ENCODE data around the gene CUBN. TPM values are rescaled to one million over a fixed set of nuclear protein-coding genes. Genes with fewer than 3 reads are reported as not detected.

The CUBN gene
- total RNA-seq, 3 donors from 2014 or later (not counting 1 experiment from before 2014, with no cell fraction given) = 4.7 to 5.6 (median 5.1) TPM

DNA sequence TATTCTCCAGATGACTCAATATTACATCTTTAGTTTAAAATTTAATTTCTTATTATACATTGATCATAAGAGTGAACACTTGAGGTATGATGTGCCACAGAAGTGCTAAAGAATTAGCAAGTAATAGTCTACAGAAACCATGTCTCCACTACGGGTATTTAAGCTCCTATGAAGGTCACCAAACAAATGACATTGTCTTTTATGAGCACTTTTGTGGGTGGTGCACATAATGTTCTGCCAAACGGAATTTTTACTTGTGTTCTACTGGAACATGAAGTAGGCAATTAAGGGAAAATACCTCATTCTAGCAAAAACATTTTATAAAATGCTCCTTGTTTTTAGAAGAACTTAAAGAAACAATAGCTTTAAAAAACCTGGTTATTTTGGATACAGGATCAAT lies 27.4 kb upstream of the CUBN start:
- no peak overlapping the region for H3K27ac ChIP-seq (ENCODE audit: low read length)

DNA sequence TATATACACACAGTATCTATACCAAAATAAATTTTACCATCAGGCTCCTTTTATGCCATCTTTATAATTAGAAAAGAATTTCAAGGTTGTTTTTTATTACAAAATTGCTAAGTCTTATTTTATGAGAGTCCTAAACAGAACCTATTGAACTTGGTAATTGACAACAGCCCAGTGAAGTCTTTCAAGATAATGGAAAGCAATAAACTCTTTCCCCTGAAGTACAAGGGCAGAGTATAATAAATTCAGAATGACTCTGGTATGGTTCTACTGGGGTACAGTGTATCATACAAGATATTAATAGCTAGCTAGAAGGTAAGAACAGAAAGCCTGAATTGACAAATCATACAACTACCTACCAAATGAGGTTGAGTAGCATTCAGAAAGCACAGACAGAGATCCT lies 26.2 kb upstream of the CUBN start:
- H3K36me3 Mint-ChIP-seq = no peaks in the 10 kb centered on the region
- no peaks in the 10 kb centered on the region for H3K9me3 Mint-ChIP-seq
- H3K4me1 Mint-ChIP-seq = no peaks in the 10 kb centered on the region
- H3K4me3 ChIP-seq (ENCODE audit: low read length) = no peak overlapping the region
- no peak overlapping the region for H3K27ac ChIP-seq (ENCODE audit: low read length)
- DNase-seq = no peak
- intact Hi-C loops (cut with micrococcal nuclease) = no loop called here
- no peak for ATAC-seq
- H3K36me3 ChIP-seq (ENCODE audit: control insufficient read depth, insufficient read depth, low read length) = peaks cover 2% of the 10 kb centered on the region
- H3K4me1 ChIP-seq (ENCODE audit: control insufficient read depth, insufficient read depth, low read length) = no peaks in the 10 kb centered on the region
- H3K27me3 Mint-ChIP-seq (ENCODE audit: low read depth in 2 of 2) = no peaks in the 10 kb centered on the region
- no peak overlapping the region for H3K4me3 Mint-ChIP-seq
- H3K9me3 ChIP-seq (ENCODE audit: control insufficient read depth, insufficient read depth, low read length) = no peaks in the 10 kb centered on the region
- no peaks in the 10 kb centered on the region for H3K27me3 ChIP-seq (ENCODE audit: control insufficient read depth, insufficient read depth, low read length)
- H3K27ac Mint-ChIP-seq = no peak overlapping the region
- TF ChIP-seq, protein P1, sequence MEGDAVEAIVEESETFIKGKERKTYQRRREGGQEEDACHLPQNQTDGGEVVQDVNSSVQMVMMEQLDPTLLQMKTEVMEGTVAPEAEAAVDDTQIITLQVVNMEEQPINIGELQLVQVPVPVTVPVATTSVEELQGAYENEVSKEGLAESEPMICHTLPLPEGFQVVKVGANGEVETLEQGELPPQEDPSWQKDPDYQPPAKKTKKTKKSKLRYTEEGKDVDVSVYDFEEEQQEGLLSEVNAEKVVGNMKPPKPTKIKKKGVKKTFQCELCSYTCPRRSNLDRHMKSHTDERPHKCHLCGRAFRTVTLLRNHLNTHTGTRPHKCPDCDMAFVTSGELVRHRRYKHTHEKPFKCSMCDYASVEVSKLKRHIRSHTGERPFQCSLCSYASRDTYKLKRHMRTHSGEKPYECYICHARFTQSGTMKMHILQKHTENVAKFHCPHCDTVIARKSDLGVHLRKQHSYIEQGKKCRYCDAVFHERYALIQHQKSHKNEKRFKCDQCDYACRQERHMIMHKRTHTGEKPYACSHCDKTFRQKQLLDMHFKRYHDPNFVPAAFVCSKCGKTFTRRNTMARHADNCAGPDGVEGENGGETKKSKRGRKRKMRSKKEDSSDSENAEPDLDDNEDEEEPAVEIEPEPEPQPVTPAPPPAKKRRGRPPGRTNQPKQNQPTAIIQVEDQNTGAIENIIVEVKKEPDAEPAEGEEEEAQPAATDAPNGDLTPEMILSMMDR (IDR thresholded peaks at IDR 0.05) = no peak

More for the DNA sequence above, 27.4 kb upstream of the CUBN start:
- Mint-ChIP-seq H3K4me3 (no peak overlapping the region), H3K27me3 (ENCODE audit: low read depth in 2 of 2) (no peaks in the 10 kb centered on the region), H3K4me1 (no peaks in the 10 kb centered on the region), H3K9me3 (no peaks in the 10 kb centered on the region), H3K36me3 (no peaks in the 10 kb centered on the region), H3K27ac (no peak overlapping the region)
- H3K9me3 ChIP-seq (ENCODE audit: control insufficient read depth, insufficient read depth, low read length) = no peaks in the 10 kb centered on the region
- ATAC-seq = no peak
- TF ChIP-seq, protein P1 (IDR thresholded peaks at IDR 0.05) = no peak
- peaks cover 2% of the 10 kb centered on the region for H3K36me3 ChIP-seq (ENCODE audit: control insufficient read depth, insufficient read depth, low read length)
- no peak overlapping the region for H3K4me3 ChIP-seq (ENCODE audit: low read length)
- no peak for DNase-seq
- H3K27me3 ChIP-seq (ENCODE audit: control insufficient read depth, insufficient read depth, low read length) = no peaks in the 10 kb centered on the region
- 100% methylated on average over 2 of the region's 2 CpGs for WGBS (ENCODE audit: insufficient coverage)
- H3K4me1 ChIP-seq (ENCODE audit: control insufficient read depth, insufficient read depth, low read length) = no peaks in the 10 kb centered on the region
- intact Hi-C loops (cut with micrococcal nuclease) = no loop called here

DNA sequence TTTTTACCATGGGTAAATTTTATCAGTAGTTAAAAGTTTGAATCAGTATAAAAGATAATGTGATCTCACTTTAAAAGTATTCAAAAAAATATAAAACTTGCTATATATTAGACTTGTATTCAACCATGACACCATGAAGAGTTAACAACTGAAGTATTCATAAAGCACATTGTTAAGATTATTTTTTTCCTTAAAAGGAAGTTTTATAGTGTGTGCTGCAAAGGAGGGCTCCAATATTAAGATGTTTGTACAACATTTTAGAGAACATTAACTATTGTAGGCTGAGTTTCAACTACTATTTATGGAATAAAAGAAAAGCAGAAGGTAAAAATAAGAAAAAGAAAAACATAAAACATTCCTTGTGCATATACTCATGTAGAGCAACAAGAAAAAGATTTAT lies 24.5 kb upstream of the CUBN start:
- Histone ChIP-seq H3K4me3 (ENCODE audit: low read length) (no peak overlapping the region), H3K9me3 (ENCODE audit: control insufficient read depth, insufficient read depth, low read length) (no peaks in the 10 kb centered on the region), H3K27me3 (ENCODE audit: control insufficient read depth, insufficient read depth, low read length) (no peaks in the 10 kb centered on the region), H3K27ac (ENCODE audit: low read length) (no peak overlapping the region), H3K4me1 (ENCODE audit: control insufficient read depth, insufficient read depth, low read length) (no peaks in the 10 kb centered on the region), H3K36me3 (ENCODE audit: control insufficient read depth, insufficient read depth, low read length) (peaks cover 2% of the 10 kb centered on the region)
- H3K27me3 Mint-ChIP-seq (ENCODE audit: low read depth in 2 of 2) = no peaks in the 10 kb centered on the region
- ATAC-seq (no peak), DNase-seq (no peak)
- no peaks in the 10 kb centered on the region for H3K4me1 Mint-ChIP-seq
- no peaks in the 10 kb centered on the region for H3K9me3 Mint-ChIP-seq
- H3K4me3 Mint-ChIP-seq = no peak overlapping the region
- no peaks in the 10 kb centered on the region for H3K36me3 Mint-ChIP-seq
- TF ChIP-seq, protein P1 (IDR thresholded peaks at IDR 0.05) = no peak
- intact Hi-C loops (cut with micrococcal nuclease) = no loop called here
- H3K27ac Mint-ChIP-seq = no peak overlapping the region

DNA sequence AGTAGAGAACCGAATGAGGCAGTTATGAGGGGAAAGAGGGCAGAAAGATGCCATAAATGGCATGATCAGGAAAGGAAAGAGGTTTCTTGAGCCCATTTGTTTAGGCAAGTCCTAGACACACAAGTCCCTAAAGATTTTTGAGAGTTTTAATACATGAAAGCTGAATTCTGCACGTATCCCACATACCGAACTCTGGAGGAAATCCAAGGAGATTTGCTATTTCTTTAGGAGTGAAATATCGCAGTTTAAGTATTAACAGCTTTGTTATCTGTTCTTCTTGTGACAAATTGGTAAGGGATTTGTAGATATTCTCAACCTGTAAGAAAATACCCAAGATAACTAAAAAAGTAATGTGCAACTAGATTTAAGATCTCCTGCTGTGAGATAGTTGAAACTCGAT lies 23.7 kb upstream of the CUBN start:
- H3K4me1 Mint-ChIP-seq = no peaks in the 10 kb centered on the region
- 97% methylated on average over 4 of the region's 5 CpGs for WGBS (ENCODE audit: insufficient coverage)
- no peaks in the 10 kb centered on the region for H3K4me1 ChIP-seq (ENCODE audit: control insufficient read depth, insufficient read depth, low read length)

More for the DNA sequence above, 23.7 kb upstream of the CUBN start:
- intact Hi-C loops (cut with micrococcal nuclease) = no loop called here
- Mint-ChIP-seq H3K27me3 (ENCODE audit: low read depth in 2 of 2) (no peaks in the 10 kb centered on the region), H3K4me3 (no peak overlapping the region), H3K36me3 (no peaks in the 10 kb centered on the region), H3K27ac (no peak overlapping the region), H3K9me3 (no peaks in the 10 kb centered on the region)
- DNase-seq (no peak), ATAC-seq (no peak)
- TF ChIP-seq, protein P1 (IDR thresholded peaks at IDR 0.05) = no peak
- Histone ChIP-seq H3K36me3 (ENCODE audit: control insufficient read depth, insufficient read depth, low read length) (peaks cover 2% of the 10 kb centered on the region), H3K27me3 (ENCODE audit: control insufficient read depth, insufficient read depth, low read length) (no peaks in the 10 kb centered on the region), H3K4me3 (ENCODE audit: low read length) (no peak overlapping the region), H3K9me3 (ENCODE audit: control insufficient read depth, insufficient read depth, low read length) (no peaks in the 10 kb centered on the region), H3K27ac (ENCODE audit: low read length) (no peak overlapping the region)

Data from natural killer cell (primary cell).